Measurements from ENCODE around the gene NAALADL2.

DNA sequence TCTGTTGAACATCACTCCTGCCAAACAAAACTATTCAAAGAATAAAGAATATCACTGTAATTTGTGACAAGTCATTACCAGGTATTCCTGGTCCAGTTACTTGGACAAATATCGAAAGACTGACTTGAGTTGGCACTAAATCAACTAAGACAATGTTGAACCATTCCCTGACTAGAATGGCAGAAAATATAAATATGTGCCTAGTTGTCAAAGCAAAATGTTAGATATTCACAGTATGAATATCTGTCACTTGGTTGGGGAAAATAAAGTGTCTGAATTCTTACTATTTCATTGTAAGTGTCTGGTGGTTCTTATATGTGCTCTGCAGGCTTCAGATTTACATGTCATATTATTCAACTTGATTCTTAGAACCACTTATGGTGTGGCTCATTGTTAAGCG lies 470.2 kb downstream of the NAALADL2 start:
- TF ChIP-seq POLR2A (IDR thresholded peaks at IDR 0.05; ENCODE audit: low read length) (no peak), GATA1 (IDR thresholded peaks at IDR 0.05; ENCODE audit: low read depth, low read length) (no peak)

Measured in erythroblast (primary cell).